HEK293T (cell line): Measurements from ENCODE around the gene SLC25A13.
A peak's percentile ranks its signal among the peaks of the same experiment; 100 is the strongest.

ENCODE experiments used
- ARNT ChIP-seq: fragments of 450-650 bp; IDR thresholded peaks from 2 replicates; pipeline ENCODE4 v1.6.1; 2017; ENCODE audit warnings: mild to moderate bottlenecking
- BHLHE40 ChIP-seq: fragments of 450-650 bp; IDR thresholded peaks from 2 replicates; pipeline ENCODE4 v1.6.1; 2016; ENCODE audit warnings: mild to moderate bottlenecking, moderate library complexity, borderline replicate concordance
- ELF4 ChIP-seq: fragments of 450-650 bp; IDR thresholded peaks from 2 replicates; pipeline ENCODE4 v1.6.1; 2017; ENCODE audit warnings: antibody characterized with exemption
- FOXK2 ChIP-seq: fragments of 450-650 bp; IDR thresholded peaks from 2 replicates; pipeline ENCODE4 v1.6.1; 2016; ENCODE audit warnings: mild to moderate bottlenecking
- FOXM1 ChIP-seq: fragments of 450-650 bp; IDR thresholded peaks from 2 replicates; pipeline ENCODE4 v1.6.1; 2017; ENCODE audit warnings: mild to moderate bottlenecking, borderline replicate concordance
- HDGF ChIP-seq: fragments of 450-650 bp; IDR thresholded peaks from 2 replicates; pipeline ENCODE4 v1.6.1; 2017; ENCODE audit warnings: antibody characterized with exemption, borderline replicate concordance
- L3MBTL2 ChIP-seq: fragments of 450-650 bp; conservative IDR thresholded peaks from 2 replicates; pipeline ENCODE4 v1.6.1; 2016; ENCODE audit warnings: mild to moderate bottlenecking
- PKNOX1 ChIP-seq: fragments of 450-650 bp; IDR thresholded peaks from 2 replicates; pipeline ENCODE4 v1.6.1; 2016
- SP1 ChIP-seq: fragments of 450-650 bp; IDR thresholded peaks from 2 replicates; pipeline ENCODE4 v1.6.1; 2017
- SUZ12 ChIP-seq: fragments of 450-650 bp; IDR thresholded peaks from 2 replicates; pipeline ENCODE4 v1.6.1; 2016; ENCODE audit warnings: mild to moderate bottlenecking
- TARDBP ChIP-seq: fragments of 450-650 bp; IDR thresholded peaks from 2 replicates; pipeline ENCODE4 v1.6.1; 2016
- ZNF384 ChIP-seq: fragments of 450-650 bp; IDR thresholded peaks from 2 replicates; pipeline ENCODE4 v1.6.1; 2016

GRCh38 chr7:96076350-96076707, 245.6 kb downstream of the SLC25A13 start:
- TF ChIP-seq BHLHE40 = no peak
- no peak for TF ChIP-seq HDGF
- TF ChIP-seq FOXK2 = no peak
- no peak for TF ChIP-seq PKNOX1
- TF ChIP-seq ZNF384 = no peak
- TF ChIP-seq SUZ12 = no peak
- no peak for TF ChIP-seq TARDBP
- TF ChIP-seq L3MBTL2 = 0 out of 2 replicates have a peak, but pooled peaks have one; percentile 11
- no peak for TF ChIP-seq FOXM1
- TF ChIP-seq SP1 = no peak
- TF ChIP-seq ELF4 = no peak
- no peak for TF ChIP-seq ARNT
